SK-N-SH treated with all-trans-retinoic acid at 6 μM for 48 hours (cell line): Measurements from ENCODE around the gene RBM12.

Source experiments
- ATAC-seq: fragments of 200-7000 bp; cut with Tn5 transposase; 3 replicates; pipeline ENCODE4 v1.9.1; 2020; ENCODE audit warnings: mild to moderate bottlenecking, moderate library complexity
- ARNTL ChIP-seq: fragments of 450-650 bp; formaldehyde crosslinking; IDR thresholded peaks from 2 replicates; pipeline ENCODE4 v1.5.0; 2020; ENCODE audit warnings: low read depth, mild to moderate bottlenecking, moderate library complexity, borderline replicate concordance
- CREB5 ChIP-seq: fragments of 250-450 bp; sonication (Bioruptor Pico); IDR thresholded peaks from 2 replicates; pipeline ENCODE4 v1.5.1; 2020; ENCODE audit warnings: low read depth, mild to moderate bottlenecking, moderate library complexity
- CSDC2 ChIP-seq: fragments of 250-450 bp; sonication (Bioruptor Pico); IDR thresholded peaks from 2 replicates; pipeline ENCODE4 v1.5.0; 2020; ENCODE audit warnings: mild to moderate bottlenecking, moderate library complexity
- CSRNP3 ChIP-seq: fragments of 250-450 bp; sonication (Bioruptor Pico); IDR thresholded peaks from 2 replicates; pipeline ENCODE4 v1.5.1; 2021; ENCODE audit warnings: mild to moderate bottlenecking, moderate library complexity
- ESRRG ChIP-seq: fragments of 250-450 bp; sonication (Bioruptor Pico); IDR thresholded peaks from 2 replicates; pipeline ENCODE4 v1.6.1; 2021; ENCODE audit warnings: mild to moderate bottlenecking
- GLIS3 ChIP-seq: fragments of 250-450 bp; sonication (Bioruptor Pico); IDR thresholded peaks from 2 replicates; pipeline ENCODE4 v1.5.0; 2020; ENCODE audit warnings: mild to moderate bottlenecking, moderate library complexity
- PATZ1 ChIP-seq: fragments of 250-450 bp; sonication (Bioruptor Pico); IDR thresholded peaks from 2 replicates; pipeline ENCODE4 v1.8.0; 2020; ENCODE audit warnings: mild to moderate bottlenecking, moderate library complexity, borderline replicate concordance
- POU6F1 ChIP-seq: fragments of 250-450 bp; sonication (Bioruptor Pico); IDR thresholded peaks from 2 replicates; pipeline ENCODE4 v1.8.0; 2021; ENCODE audit warnings: low read depth, mild to moderate bottlenecking, moderate library complexity, borderline replicate concordance
- PPARA ChIP-seq: fragments of 250-450 bp; sonication (Bioruptor Pico); IDR thresholded peaks from 2 replicates; pipeline ENCODE4 v1.5.0; 2020; ENCODE audit warnings: mild to moderate bottlenecking, borderline replicate concordance
- RARB ChIP-seq: fragments of 250-450 bp; sonication (Bioruptor Pico); IDR thresholded peaks from 2 replicates; pipeline ENCODE4 v1.8.0; 2021; ENCODE audit warnings: mild to moderate bottlenecking, moderate library complexity
- TSHZ2 ChIP-seq: fragments of 250-450 bp; sonication (Bioruptor Pico); IDR thresholded peaks from 2 replicates; pipeline ENCODE4 v1.5.0; 2020; ENCODE audit warnings: mild to moderate bottlenecking, moderate library complexity
- ZC3H10 ChIP-seq: fragments of 250-450 bp; sonication (Bioruptor Pico); IDR thresholded peaks from 2 replicates; pipeline ENCODE4 v1.5.1; 2021; ENCODE audit warnings: mild to moderate bottlenecking, moderate library complexity
- ZFP3 ChIP-seq: fragments of 250-450 bp; sonication (Bioruptor Pico); IDR thresholded peaks from 2 replicates; pipeline ENCODE4 v1.5.0; 2020; ENCODE audit warnings: mild to moderate bottlenecking, moderate library complexity
- ZFP30 ChIP-seq: fragments of 450-650 bp; formaldehyde crosslinking; IDR thresholded peaks from 2 replicates; pipeline ENCODE4 v1.5.0; 2022; ENCODE audit warnings: mild to moderate bottlenecking, moderate library complexity
- ZNF565 ChIP-seq: fragments of 450-650 bp; formaldehyde crosslinking; conservative IDR thresholded peaks from 2 replicates; pipeline ENCODE4 v1.5.0; 2020; ENCODE audit warnings: low read depth, mild to moderate bottlenecking, moderate library complexity
- ZNF70 ChIP-seq: fragments of 450-650 bp; formaldehyde crosslinking; IDR thresholded peaks from 2 replicates; pipeline ENCODE4 v1.5.0; 2020; ENCODE audit warnings: mild to moderate bottlenecking, moderate library complexity
- ZNF8 ChIP-seq: fragments of 450-650 bp; formaldehyde crosslinking; IDR thresholded peaks from 2 replicates; pipeline ENCODE4 v1.5.0; 2020; ENCODE audit warnings: mild to moderate bottlenecking, moderate library complexity

Gene RBM12

GRCh38 chr20:35710884-35711587 lies 46.3 kb upstream of the RBM12 start (continued):
- TF ChIP-seq POU6F1 (CRISPR knock-in tag) (no peak), TSHZ2 (CRISPR knock-in tag) (no peak), RARB (CRISPR knock-in tag) (no peak)
- TF ChIP-seq, all 23 proteins: peak for 0

- no peak for ATAC-seq
- no peak for TF ChIP-seq ARNTL
- no peak for TF ChIP-seq GLIS3 (CRISPR knock-in tag)
- TF ChIP-seq ZC3H10 (CRISPR knock-in tag), result no peak
- TF ChIP-seq CREB5 (CRISPR knock-in tag), result no peak
- TF ChIP-seq CSDC2 (CRISPR knock-in tag), result no peak
- no peak for TF ChIP-seq ZFP3 (CRISPR knock-in tag)
- TF ChIP-seq CSRNP3 (CRISPR knock-in tag), result no peak
- no peak for TF ChIP-seq ESRRG
- TF ChIP-seq ZFP30 (CRISPR knock-in tag), result no peak
- TF ChIP-seq ZNF70 (CRISPR knock-in tag), result no peak
- no peak for TF ChIP-seq PPARA (CRISPR knock-in tag)
- no peak for TF ChIP-seq POU6F1 (CRISPR knock-in tag)
- no peak for TF ChIP-seq TSHZ2 (CRISPR knock-in tag)
- TF ChIP-seq ZNF8 (CRISPR knock-in tag), result no peak
- no peak for TF ChIP-seq PATZ1 (CRISPR knock-in tag)
- TF ChIP-seq RARB (CRISPR knock-in tag), result no peak
- no peak for TF ChIP-seq ZNF565 (CRISPR knock-in tag)
Observed at GRCh38 chr20:35710039-35710438, 45.3 kb upstream of the RBM12 start.
